ENCODE measurements around the gene FOXN1. TPM values are rescaled to one million over a fixed set of nuclear protein-coding genes. Genes with fewer than 3 reads are reported as not detected.

The FOXN1 gene
- total RNA-seq, 1 donor from 2014 or later: not detected

- H4K20me1 ChIP-seq (ENCODE audit: insufficient read depth, low read length): no peaks in the 10 kb centered on the region
- peaks cover 4% of the 10 kb centered on the region for H3K4me1 Mint-ChIP-seq (ENCODE audit: low read depth, unreplicated experiment)
- H2AFZ ChIP-seq (ENCODE audit: low read depth, low read length): no peak overlapping the region
- H3K4me3 ChIP-seq (ENCODE audit: insufficient read depth, low read depth, low read length): no peak overlapping the region
- H3K4me2 ChIP-seq (ENCODE audit: low read length): no peak overlapping the region
- no peak overlapping the region for H3K9ac ChIP-seq (ENCODE audit: low read length)
- peaks cover 53% of the 10 kb centered on the region for H3K27me3 Mint-ChIP-seq (ENCODE audit: low read depth, unreplicated experiment)
- H3K79me2 ChIP-seq (ENCODE audit: insufficient read depth, low read length): no peaks in the 10 kb centered on the region
- no peak overlapping the region for H3K27ac ChIP-seq (ENCODE audit: low read depth, low read length)
- H3K9me3 ChIP-seq (ENCODE audit: insufficient read depth, low read depth, low read length): no peaks in the 10 kb centered on the region
- H3K27me3 ChIP-seq (ENCODE audit: insufficient read depth, low read length): peaks cover 26% of the 10 kb centered on the region
- FAIRE-seq (no peak), DNase-seq (ENCODE audit: low read depth) (no peak)
- peaks cover 3% of the 10 kb centered on the region for H3K9me3 Mint-ChIP-seq (ENCODE audit: unreplicated experiment)
- H3K4me1 ChIP-seq (ENCODE audit: insufficient read depth, low read length): no peaks in the 10 kb centered on the region
- H3K27ac Mint-ChIP-seq (ENCODE audit: unreplicated experiment): no peak overlapping the region
- TF ChIP-seq, protein P1, sequence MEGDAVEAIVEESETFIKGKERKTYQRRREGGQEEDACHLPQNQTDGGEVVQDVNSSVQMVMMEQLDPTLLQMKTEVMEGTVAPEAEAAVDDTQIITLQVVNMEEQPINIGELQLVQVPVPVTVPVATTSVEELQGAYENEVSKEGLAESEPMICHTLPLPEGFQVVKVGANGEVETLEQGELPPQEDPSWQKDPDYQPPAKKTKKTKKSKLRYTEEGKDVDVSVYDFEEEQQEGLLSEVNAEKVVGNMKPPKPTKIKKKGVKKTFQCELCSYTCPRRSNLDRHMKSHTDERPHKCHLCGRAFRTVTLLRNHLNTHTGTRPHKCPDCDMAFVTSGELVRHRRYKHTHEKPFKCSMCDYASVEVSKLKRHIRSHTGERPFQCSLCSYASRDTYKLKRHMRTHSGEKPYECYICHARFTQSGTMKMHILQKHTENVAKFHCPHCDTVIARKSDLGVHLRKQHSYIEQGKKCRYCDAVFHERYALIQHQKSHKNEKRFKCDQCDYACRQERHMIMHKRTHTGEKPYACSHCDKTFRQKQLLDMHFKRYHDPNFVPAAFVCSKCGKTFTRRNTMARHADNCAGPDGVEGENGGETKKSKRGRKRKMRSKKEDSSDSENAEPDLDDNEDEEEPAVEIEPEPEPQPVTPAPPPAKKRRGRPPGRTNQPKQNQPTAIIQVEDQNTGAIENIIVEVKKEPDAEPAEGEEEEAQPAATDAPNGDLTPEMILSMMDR (IDR thresholded peaks at IDR 0.05; ENCODE audit: insufficient read depth, low read depth, low read length): no peak
- TF ChIP-seq EZH2 (IDR thresholded peaks at IDR 0.05; ENCODE audit: insufficient read depth, low read length): no peak
- H3K4me3 Mint-ChIP-seq (ENCODE audit: unreplicated experiment): no peak overlapping the region
- H3K36me3 Mint-ChIP-seq (ENCODE audit: low read depth, unreplicated experiment): no peaks in the 10 kb centered on the region
- H3K36me3 ChIP-seq (ENCODE audit: insufficient read depth, low read length): no peaks in the 10 kb centered on the region
These were observed 21.1 kb upstream of the FOXN1 start for GRCh38 chr17:28485049-28485448.

GRCh38 chr17:28487881-28488532 lies 18.1 kb upstream of the FOXN1 start:
- Mint-ChIP-seq H3K36me3 (ENCODE audit: low read depth, unreplicated experiment) (no peaks in the 10 kb centered on the region), H3K4me3 (ENCODE audit: unreplicated experiment) (no peak overlapping the region)
- peaks cover 20% of the 10 kb centered on the region for H3K27me3 ChIP-seq (ENCODE audit: insufficient read depth, low read length)

More at GRCh38 chr17:28487881-28488532, 18.1 kb upstream of the FOXN1 start:
- DNase-seq (ENCODE audit: low read depth): no peak
- Histone ChIP-seq H3K36me3 (ENCODE audit: insufficient read depth, low read length) (no peaks in the 10 kb centered on the region), H3K4me1 (ENCODE audit: insufficient read depth, low read length) (no peaks in the 10 kb centered on the region), H3K27ac (ENCODE audit: low read depth, low read length) (no peak overlapping the region), H3K4me2 (ENCODE audit: low read length) (no peak overlapping the region), H3K4me3 (ENCODE audit: insufficient read depth, low read depth, low read length) (no peak overlapping the region), H3K79me2 (ENCODE audit: insufficient read depth, low read length) (no peaks in the 10 kb centered on the region), H2AFZ (ENCODE audit: low read depth, low read length) (no peak overlapping the region), H4K20me1 (ENCODE audit: insufficient read depth, low read length) (no peaks in the 10 kb centered on the region), H3K9ac (ENCODE audit: low read length) (no peak overlapping the region), H3K9me3 (ENCODE audit: insufficient read depth, low read depth, low read length) (no peaks in the 10 kb centered on the region)
- Mint-ChIP-seq H3K9me3 (ENCODE audit: unreplicated experiment) (peaks cover 3% of the 10 kb centered on the region), H3K27me3 (ENCODE audit: low read depth, unreplicated experiment) (peaks cover 58% of the 10 kb centered on the region), H3K4me1 (ENCODE audit: low read depth, unreplicated experiment) (peaks cover 4% of the 10 kb centered on the region), H3K27ac (ENCODE audit: unreplicated experiment) (no peak overlapping the region)
- FAIRE-seq: no peak
- TF ChIP-seq EZH2 (IDR thresholded peaks at IDR 0.05; ENCODE audit: insufficient read depth, low read length): no peak
- TF ChIP-seq, protein P1 (IDR thresholded peaks at IDR 0.05; ENCODE audit: insufficient read depth, low read depth, low read length): no peak

Data from astrocyte (in vitro differentiated cells and primary cell).